ENCODE data around the gene C7orf25.

The C7orf25 gene

DNA sequence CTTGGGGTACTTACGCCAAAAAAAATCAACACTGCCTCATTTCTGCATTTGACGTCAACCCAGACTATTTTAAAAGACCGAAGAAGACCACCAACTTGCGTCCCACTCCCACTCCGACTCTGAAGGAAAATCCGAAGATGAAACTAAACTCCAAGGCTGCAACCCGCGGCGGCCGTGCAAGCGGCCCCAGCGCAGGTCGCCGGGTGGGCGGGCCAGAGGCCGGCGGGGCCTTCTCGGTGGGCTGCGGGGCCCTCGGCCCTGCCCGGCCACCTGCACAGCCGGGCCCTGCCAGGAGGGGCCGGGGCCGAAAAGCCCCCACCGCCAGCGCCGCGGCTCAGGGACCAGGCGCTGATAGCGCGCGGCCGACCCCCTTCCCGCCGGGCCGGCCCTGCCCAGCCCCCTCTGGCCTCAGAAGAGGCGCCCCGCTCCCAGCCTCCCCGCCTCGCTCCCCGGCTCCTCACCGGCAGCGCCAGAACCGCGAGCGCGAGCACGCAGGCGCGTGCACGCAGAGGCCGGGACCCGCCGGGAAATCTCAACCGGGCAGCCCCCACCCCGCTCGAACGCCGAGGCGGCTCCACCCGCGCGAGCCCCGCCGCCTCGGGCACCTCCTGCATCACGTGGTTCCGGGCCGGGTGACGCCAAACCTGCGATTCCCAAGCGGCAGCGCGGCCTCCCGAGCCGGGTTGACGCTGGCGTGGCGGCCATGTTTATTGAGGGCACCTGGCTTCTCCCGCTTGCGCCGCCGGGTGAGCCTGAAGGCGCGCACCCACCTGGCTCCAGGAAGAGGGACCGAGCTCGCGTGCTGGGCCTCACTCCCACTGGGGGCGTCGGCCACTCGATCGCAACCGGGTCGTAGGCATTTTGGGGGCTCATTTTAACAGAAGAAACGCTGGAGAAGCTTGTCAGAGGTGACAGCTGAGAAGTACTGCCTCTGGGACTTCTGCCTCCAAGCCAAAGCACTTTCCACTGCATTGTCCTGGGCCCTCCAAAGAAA is at the start of gene C7orf25:
C7orf25 (minus strand) TSS at position 617 of the 994 bp plus-strand sequence. CDS start 1,170 bp downstream, outside the sequence.
- peak; percentile 88 to 93 for DNase-seq (ENCODE audit: extremely low read depth in 1 of 2, low read depth in 1 of 2)

DNA sequence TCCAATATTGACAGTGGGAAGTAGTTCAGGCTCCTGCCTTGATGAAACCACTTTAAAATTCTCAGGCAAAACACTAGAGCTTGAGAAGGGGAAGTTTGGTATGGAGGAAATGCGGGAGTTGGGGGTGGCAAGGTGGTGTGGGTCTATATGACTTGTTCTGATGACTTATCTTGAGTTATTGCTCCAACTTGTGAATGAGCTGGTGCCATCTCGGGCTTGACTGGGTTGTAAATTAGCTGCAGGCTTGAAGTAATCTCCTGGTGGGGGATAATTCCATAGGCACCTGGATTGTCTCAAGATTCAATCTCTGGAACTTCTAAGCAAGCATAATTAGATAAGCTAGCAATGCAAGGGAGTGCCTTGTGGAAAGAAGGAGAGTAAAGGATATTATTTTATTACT is 49.3 kb upstream of the C7orf25 start:
- no peak for DNase-seq (ENCODE audit: extremely low read depth in 1 of 2, low read depth in 1 of 2)

- no peak for DNase-seq (ENCODE audit: extremely low read depth in 1 of 2, low read depth in 1 of 2)
Observed at GRCh38 chr7:42960762-42961161, 48.9 kb upstream of the C7orf25 start.

DNA sequence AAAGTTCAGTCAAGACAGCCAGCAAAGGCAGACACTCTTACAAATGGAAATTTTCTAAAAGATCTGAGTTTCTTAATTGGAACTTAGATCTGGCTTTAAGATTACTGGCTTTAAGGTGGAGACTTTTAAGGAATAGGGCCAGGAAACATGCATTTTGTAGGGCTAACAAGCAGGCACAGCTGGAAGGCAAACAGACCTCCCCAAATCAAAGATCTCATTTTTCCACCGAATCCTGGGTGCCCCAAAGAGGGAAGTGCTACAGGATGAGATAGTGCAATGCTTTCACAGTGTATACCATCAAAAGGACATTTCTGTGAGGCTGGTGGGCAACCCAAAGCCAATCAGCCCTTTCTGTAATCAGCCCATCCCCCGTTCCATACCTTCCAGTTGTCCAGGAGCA is 47.7 kb upstream of the C7orf25 start:
- no peak for DNase-seq (ENCODE audit: extremely low read depth in 1 of 2, low read depth in 1 of 2)

DNA sequence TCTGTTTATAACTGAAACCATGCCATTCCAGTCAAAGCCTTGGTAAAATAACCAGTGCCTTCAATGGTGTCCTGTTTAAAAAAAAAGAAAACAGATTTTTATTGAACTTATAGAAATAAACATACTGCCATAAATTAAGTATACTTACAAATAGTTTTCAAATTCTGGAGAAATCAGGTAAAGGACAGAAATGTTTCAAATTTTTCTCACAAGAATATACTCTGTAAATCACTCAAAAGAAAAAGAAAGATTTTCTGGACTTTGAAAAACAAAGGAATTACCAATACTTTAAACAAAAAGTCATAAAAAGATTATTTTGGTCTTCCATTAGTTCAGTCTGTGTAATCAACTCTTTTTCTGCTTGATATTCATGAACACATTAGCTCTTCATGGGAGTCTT is 44.2 kb upstream of the C7orf25 start:
- DNase-seq (ENCODE audit: extremely low read depth in 1 of 2, low read depth in 1 of 2) = no peak

- DNase-seq (ENCODE audit: extremely low read depth in 1 of 2, low read depth in 1 of 2) = no peak
Observed at GRCh38 chr7:42953994-42954393, 42.1 kb upstream of the C7orf25 start.

DNA sequence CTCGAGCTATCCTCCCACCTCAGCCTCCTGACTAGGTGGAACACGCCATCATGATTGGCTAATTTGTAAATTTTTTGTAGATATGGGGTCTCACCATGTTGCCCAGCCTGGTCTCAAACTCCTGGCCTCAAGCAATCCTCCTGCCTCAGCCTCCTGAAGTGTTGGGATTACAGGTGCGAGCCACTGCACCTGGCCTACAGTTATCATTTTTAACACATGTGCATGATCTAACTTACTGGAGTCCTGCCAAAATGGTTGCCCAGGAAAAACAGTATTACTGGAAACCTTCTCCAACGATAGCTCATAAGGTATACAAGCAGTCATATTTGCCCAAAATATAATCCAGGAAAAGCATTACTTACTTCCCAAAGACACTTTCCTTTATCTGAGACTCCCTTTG is 40.5 kb upstream of the C7orf25 start:
- no peak for DNase-seq (ENCODE audit: extremely low read depth in 1 of 2, low read depth in 1 of 2)

- DNase-seq (ENCODE audit: extremely low read depth in 1 of 2, low read depth in 1 of 2) = no peak
Observed at GRCh38 chr7:42950417-42950816, 38.5 kb upstream of the C7orf25 start.

DNA sequence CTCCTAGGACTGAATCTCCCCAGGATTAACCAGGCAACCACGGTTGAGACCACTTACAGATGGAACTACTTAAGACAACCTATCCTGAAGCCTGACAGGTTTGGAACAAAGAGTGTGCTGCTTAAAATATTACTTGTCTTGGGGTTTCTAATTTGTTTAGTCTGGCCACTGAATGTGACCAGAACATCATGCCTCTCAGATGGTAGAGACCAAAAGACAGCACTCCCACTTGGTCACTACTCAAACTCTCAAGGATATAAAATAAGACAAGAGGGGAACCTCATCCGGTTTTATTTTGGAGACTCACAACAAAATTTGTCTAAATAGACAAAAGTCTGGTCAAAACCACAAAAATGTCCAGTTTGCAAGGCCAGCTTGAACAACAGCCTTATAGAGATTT is 35.7 kb upstream of the C7orf25 start:
- no peak for DNase-seq (ENCODE audit: extremely low read depth in 1 of 2, low read depth in 1 of 2)

DNA sequence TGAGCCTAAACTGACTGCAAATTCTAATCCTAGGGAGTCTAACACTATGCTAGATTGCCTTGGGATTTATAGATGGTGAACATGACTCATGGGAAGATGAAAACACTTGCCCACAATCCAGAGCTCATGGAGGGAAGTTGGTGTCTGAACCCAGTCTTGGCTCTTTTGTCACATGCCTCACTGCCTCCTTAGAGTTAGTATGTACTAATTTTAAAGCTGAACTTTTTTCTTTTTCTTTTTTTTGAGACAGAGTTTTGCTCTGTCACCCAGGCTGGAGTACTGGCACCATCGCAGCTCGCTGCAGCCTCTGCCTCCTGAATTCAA is 34.7 kb upstream of the C7orf25 start:
- DNase-seq (ENCODE audit: extremely low read depth in 1 of 2, low read depth in 1 of 2) = no peak

DNA sequence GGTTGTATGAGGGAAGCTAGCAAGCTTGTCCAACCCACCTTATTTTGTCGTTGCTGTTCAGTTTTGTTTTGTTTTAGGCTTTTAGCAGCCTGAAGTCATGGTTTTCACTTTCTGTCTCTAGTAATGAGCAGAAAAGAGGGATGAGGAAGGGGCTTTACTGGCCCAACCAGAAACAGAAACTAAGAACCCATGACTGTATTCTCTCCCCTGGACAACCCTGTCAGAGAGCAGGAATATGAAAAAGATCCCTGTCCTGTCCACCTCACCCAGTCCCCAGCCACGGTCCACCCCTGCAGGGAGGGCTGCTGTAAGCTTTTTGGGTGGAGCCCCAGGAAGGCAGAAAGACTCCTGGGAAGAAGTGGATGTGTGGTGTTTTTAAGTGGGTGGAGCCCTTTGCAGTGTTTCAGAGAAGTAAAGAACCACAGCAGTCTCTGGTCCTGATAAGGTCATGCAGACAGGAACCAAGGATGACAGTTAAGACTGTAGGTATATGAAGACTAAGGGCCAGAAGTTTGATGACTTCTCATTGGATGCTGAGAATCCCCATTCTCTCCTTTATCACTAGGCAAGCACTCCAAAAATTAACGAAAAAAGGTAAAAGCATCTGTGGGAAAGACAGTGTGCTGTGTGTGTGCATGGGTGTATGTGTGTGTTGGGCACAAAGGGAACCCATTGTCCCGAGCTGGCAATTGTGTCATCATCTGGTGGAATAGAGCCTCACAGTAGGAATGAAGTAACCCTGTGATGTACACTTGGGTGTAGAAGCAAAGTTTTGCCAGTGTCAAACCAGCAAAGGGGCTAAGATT is 34.2 kb upstream of the C7orf25 start:
- DNase-seq (ENCODE audit: extremely low read depth in 1 of 2, low read depth in 1 of 2) = no peak

GRCh38 chr7:42940985-42941847 is 29.3 kb upstream of the C7orf25 start:
- DNase-seq (ENCODE audit: extremely low read depth in 1 of 2, low read depth in 1 of 2) = peak; percentile 32 to 63

DNA sequence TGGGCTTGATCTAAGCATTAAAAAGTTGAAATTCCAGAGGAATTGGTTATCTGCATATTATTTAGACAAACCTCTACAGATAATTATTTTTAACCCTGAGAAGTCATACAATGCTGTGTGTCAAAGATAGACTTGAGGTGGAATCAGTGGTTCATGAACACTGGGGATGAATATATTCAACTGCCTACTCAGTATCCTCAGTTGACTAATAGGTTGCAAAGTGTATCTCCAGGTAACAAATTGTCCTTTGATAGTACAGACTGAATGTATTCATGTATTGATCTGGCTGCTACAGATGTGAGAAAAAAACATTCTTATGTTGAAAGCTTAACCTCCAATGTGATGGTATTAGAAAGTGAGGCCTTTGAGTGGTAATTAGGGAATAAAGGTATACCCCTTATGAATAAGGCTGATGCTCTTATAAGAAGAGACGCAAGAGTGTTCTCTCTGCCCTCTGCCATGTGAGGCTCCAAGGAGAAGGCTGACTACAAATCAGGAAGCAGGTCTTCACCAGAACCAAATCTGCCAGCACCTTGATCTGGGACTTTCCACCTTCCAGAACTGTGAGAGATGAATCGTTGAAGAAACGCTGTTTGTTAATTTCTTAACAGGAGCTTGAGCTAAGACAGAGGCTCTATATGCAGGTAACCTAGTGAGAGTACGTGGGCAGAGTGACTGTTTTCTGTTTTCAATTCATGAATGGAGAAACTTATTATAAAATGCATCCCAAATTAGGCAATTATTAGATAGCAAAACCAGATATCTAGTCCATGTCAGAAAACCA is 27.8 kb upstream of the C7orf25 start:
- no peak for DNase-seq (ENCODE audit: extremely low read depth in 1 of 2, low read depth in 1 of 2)

DNA sequence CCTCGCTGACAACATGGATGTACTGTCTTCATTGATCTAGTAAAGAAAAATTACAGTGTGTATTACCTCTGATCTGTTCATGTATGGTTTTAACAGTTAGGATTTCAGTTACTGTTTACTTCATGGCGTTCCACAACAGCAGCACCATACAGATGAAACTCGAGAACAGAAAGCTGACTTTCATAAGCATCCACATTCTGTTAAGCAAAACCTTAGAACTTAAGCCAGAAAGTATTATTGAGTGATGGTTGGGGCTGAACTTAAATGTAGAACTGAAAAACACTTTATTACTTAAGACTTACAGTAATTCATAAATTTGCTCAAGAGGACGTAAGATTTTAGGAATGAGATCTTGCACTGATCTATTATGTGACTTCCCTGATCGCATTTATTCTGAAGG is 24.0 kb upstream of the C7orf25 start:
- no peak for DNase-seq (ENCODE audit: extremely low read depth in 1 of 2, low read depth in 1 of 2)

DNA sequence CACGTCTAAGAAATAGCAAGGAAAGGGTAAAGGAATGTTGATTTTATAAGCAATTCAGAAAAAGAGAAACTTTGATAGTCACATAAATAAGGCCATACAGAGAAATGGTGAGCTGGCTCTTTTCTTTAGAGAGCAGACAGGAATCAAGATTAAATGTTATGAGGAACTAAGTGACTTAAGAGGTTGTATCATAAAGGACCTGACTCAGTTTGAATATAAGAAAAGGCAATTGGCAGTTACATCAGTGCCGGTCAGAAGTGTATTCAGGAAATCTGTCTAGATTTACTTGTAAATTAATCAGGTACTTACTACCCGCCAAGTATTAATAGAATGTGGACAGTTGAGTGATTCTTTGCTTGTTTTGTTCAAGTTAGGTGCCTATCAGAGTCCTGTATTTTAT is 22.4 kb upstream of the C7orf25 start:
- DNase-seq (ENCODE audit: extremely low read depth in 1 of 2, low read depth in 1 of 2) = no peak

DNA sequence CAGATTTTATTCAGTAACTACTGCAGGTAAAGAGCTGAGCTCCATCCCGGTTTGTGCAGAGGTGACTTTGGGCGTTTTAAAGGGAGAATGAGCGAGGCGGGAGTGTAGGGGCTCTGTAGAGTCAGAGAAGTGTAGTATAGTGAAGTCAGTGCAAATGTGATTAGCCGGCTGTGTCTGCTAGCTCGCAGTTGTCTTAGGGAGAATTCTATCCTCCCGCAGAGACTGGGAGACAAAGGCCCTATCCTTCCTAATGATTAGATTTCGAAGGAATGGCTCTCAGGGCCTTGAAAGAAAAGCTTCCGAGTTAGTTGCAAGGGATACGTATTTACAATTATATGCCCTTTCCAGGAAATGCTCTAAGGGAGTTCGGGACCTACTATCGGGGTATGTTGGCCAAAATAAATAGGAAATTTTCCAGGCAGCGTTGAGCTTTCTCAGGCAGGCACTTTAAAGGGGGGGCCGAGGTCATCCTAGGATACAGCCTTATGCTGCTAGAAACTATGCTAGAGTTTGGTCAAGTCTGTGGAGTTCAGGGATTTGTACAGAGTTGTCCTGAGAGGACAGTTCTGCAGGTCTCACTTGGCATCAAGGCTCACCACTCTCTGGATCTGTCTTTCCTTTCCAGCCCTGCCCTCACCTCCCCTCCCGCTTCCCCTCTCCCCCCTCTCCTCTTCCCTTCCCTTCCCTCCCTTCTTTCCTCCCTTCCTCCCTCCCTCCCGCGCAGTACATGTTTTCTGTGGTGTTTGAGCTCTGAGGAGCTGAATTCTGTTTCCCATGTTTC is 21.1 kb upstream of the C7orf25 start:
- DNase-seq (ENCODE audit: extremely low read depth in 1 of 2, low read depth in 1 of 2) = no peak

DNA sequence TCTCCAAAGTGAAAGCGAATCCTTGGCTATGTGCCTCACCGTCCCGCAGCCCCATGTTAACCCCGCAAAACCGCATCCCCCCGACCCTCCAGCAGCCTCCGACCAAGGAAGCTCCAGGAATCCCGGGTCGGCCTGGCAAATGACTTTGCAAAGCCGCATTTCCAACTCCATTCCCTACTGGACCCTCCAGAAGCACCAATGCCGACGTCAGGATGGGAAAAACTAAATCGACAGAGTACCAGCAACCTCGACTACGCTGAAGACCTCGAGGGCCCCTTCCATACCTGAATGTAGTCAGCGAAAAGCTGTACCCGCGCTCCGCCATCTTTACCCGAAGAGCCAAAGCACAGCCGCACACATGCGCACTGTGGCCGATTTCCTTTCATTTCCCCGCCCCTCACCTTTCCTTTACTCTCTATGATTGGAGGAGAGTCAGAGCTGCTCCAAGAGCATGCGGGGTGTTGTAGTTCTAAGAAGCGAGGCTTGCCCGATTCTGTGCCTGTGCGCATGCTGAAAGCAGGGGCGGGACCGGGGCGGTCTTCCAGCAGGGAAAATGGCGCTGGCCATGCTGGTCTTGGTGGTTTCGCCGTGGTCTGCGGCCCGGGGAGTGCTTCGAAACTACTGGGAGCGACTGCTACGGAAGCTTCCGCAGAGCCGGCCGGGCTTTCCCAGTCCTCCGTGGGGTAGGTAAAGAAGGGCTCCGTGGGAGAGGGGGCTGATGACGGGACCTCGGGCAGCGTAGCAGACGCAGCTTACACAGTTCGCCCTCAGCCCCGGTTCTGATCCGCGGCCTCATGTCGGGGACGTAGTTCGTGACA is 20.2 kb upstream of the C7orf25 start, which contains the start of the genes MRPL32 and PSMA2:
MRPL32 (plus strand) TSS at position 543 of the 818 bp plus-strand sequence; CDS start at position 554, 11 bp downstream.
PSMA2 (minus strand) TSS at position 341 of the 818 bp plus-strand sequence; CDS start at position 325, 16 bp downstream.
- peak; percentile 89 for DNase-seq (ENCODE audit: extremely low read depth in 1 of 2, low read depth in 1 of 2)

DNA sequence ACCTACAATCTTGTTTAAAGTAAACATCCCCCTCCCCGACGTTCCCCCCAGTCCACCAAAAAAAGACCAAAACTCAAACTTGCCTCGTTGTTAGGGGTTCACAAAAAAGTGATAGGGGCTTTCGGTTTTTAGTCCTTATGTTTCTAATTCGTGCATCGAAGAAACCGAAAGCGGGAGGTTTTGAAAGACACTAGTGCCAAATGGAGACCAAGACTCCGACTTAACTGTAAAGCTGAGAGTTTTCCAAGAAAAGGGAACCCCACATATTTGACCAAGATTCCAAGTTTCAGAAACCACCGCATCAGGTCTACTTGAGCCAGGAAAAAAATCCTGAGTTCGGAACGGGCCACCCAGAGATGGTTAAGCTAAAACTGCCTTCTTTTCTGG is 19.6 kb upstream of the C7orf25 start:
- DNase-seq (ENCODE audit: extremely low read depth in 1 of 2, low read depth in 1 of 2) = no peak
